NK-92 (cell line): Measurements from ENCODE around the gene STK4.

ENCODE experiments used
- DNase-seq: peaks from one replicate; lab custom pipeline; 2025; ENCODE audit not compliant: unreplicated experiment; lab: John Stamatoyannopoulos, UW

Gene STK4

DNA sequence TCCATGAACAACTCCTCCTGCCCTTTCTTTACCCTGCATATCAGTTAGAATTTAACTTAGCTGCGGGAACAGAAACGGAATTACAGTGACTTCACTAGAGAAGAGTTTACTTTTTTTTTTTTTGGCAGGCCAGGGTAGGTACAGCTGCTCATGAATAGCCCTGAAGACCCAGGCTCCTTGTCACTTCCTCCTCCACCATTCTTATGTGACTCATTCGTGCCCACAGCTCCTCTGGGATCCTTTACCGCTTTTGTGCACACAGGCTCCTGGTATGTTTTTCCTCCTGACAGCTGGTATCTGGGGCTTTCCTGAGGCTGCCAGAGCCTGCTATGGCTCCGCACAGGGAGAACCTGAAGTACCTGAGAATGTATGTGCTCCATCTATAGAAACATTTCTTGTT is 138.5 kb downstream of the STK4 start:
- DNase-seq = no peak

GRCh38 chr20:45105317-45105716 is 139.0 kb downstream of the STK4 start:
- no peak for DNase-seq

DNA sequence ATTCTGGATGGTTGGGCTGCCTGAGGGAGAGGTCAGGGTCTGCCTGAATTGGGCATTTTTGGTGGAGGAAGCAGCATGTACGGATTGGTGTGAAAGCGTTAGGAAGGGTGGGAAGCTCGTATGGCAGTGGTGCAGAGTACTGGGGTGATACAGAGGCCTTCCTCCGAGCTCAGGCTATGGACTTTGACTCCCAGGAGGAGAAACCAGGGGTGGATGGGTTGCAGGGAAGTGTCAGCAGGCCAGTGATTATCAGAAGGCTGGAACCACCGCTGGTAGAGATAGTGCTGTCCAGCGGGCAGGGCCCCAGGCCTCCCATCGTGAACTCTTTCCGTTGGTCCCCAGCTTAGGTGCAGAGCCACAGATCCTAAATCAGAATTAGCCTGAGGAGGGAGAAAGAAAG is 143.3 kb downstream of the STK4 start:
- no peak for DNase-seq

DNA sequence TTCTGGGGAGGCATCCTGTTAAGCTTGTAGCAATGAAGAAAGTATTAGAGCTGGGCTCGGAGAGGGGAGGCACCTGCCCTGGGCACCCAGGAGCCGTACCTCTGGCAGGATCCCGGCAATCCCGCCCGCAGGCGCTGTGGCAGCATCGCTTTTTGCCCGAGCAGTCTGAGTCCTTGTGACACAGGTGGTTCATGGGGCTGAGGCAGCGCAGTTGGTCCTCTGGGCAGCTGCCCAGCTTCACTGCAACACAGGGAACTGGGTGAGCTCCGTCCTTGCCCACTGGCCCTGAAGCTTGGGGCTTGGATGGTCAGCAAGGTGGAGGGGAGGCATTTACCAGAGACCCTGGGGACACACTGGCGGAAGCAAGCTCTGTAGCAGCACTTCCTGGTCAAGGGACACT is 144.0 kb downstream of the STK4 start:
- DNase-seq = no peak

DNA sequence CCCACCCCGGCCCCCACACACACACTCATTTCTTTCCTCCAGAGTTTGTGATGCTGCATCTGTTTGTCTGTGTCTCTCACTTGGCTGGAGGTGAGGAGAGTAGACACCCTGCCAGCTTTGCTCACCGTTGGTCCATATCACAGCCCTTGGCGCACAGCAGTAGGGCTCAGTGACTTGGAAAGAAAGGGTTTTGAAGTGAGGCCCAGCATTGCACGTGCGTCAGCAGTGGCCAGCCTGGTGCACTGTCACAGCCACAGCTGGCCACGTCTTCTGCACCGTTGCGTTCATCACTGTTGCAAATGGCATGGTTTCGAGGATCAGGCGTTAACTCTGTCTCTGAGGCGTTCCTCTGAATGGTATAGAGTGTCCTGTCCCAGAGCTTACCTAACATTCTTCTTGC is 145.0 kb downstream of the STK4 start:
- no peak for DNase-seq

- no peak for DNase-seq
Observed at GRCh38 chr20:45111799-45112471, 145.6 kb downstream of the STK4 start.

- no peak for DNase-seq
Observed at GRCh38 chr20:45112754-45113153, 146.4 kb downstream of the STK4 start.

GRCh38 chr20:45113865-45114264 is 147.6 kb downstream of the STK4 start:
- DNase-seq = no peak

DNA sequence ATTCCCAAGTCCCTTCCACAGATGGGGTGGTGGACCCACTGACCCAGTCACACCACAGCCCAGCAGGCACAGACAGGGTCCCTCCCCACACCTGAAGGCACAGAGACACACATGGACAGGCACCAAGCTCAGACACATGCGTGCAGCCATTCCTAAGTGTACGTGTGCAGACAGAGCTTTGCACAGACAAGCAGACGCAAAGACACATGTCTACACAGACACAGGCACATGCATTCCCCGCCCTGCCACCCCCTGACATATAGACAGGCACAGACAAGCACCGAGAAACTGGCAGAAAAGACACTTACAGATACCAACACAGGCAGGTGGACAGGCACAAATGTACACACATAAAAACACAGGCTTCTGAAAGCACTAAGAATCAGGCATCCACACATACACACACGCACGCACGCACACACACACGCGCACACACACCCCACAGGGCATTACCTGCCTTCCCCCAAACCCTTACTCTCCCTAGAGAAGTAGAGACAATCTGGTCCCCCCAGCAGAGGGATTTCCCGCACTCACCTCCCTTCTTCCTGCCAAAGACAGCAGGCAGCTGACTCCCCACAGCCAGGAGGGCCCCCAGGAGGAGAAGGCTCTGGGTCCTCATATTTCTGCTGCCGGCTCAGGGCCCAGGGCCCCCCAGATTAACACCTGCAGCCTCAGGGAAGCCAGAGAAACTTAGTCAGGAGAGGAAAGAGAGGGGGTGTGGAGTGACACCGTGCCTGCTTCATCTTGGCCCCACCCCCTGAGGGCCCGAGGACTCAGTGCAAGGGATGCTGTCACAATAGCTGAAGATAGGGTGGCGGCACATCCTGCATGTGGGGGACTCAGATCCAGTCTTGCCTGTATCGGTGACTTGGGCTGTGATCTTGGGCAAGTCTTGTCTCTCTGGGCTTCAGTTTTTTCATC is 148.4 kb downstream of the STK4 start, which contains the start of gene WFDC5:
TSS of gene WFDC5 (minus strand) at position 710 of the 921 bp plus-strand sequence. CDS start at position 619, 91 bp downstream.
- no peak for DNase-seq

DNA sequence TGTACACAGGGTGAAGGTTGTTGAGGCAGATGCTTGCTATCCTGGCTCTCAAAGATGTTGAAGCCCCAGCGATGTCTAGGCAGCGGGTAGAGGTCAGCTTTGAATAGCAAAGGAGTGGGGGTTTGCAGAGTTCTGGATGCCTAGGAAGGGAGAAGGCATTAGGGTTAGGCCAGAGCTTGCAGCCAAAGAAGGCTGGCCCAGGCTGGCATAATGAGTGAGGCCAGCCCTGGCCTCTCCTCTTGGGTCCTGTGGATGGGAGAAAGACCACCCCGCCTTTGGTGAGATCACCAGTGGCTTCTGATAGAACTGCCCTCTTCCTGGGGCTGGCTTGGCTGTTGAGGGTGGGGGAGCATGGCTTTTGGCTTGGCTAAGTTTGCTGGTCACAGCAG is 149.1 kb downstream of the STK4 start:
- DNase-seq = no peak

- no peak for DNase-seq
Observed at GRCh38 chr20:45115829-45116228, 149.5 kb downstream of the STK4 start.

- DNase-seq = no peak
Observed at GRCh38 chr20:45117581-45117980, 151.3 kb downstream of the STK4 start.

DNA sequence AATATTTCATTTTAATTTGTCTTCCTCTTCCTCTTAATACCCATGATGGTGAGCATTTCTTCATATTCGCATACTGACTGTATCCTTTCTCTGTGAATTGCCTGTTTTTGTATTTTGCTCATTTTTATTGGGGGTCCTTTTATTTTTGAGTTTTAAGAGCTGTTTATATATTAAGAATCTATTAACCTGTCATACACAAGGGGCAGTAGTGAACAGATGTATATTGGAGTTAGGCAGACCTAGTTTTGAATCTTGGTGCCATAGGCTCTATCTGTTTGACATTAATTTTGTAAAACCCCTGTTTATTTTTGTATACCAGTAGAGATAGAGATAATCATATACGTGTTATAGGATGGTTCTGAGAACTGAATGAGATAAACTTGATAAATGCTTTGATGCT is 151.7 kb downstream of the STK4 start:
- no peak for DNase-seq

DNA sequence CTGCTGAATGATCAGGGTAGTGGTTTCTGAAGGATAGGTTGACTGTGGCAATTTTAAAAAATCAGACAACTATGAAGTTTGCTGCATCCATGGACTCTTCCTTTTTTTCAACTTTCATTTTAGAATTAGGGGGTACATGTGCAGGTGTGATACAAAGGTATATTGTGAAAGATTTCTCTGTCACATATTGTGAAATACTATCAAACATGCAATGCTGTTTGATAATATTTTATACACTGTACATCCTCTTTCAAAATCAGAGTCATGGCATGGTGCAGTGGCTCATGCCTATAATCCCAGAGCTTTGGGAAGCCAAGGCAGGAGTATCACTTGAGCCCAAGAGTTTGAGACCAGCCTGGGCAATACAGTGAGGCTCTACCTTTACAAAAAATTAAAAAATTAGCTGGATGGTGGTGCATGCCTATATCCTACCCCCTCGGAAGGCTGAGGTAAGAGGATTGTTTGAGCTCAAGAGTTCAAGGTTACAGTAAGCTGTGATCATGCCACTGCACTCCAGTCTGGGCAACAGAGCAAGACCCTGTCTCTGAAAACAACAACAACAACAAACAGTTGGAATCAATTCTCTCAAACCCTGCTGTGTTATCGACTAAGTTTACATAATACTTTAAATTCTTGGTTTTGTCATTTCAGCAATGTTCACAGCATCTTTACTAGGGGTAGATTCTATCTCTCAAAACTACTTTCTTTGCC is 153.4 kb downstream of the STK4 start:
- DNase-seq = no peak

GRCh38 chr20:45121388-45121787 is 155.1 kb downstream of the STK4 start:
- no peak for DNase-seq

- DNase-seq = no peak
Observed at GRCh38 chr20:45124365-45124764, 158.1 kb downstream of the STK4 start, which contains the start of gene WFDC12. Gene WFDC12, minus strand, starts transcription at chr20:45124465. Its CDS starts 18 bp downstream, at chr20:45124447.

- no peak for DNase-seq
Observed at GRCh38 chr20:45128099-45128498, 161.8 kb downstream of the STK4 start.
